Kidney epithelial cell (primary cell): ENCODE results near the gene IGSF21. TPM values are rescaled to one million over a fixed set of nuclear protein-coding genes. Genes with fewer than 3 reads are reported as not detected.

Source experiments
- DNase-seq: peaks from one replicate; pipeline ENCODE4 v3.0.0-alpha.2; 2010; ENCODE audit warnings: low read depth
- H3K27me3 ChIP-seq: 2 replicates; pipeline ENCODE4 v1.6.0; 2011; ENCODE audit warnings: low read length; ENCODE audit not compliant: control insufficient read depth, insufficient read depth
- H3K36me3 ChIP-seq: 2 replicates; pipeline ENCODE4 v1.5.1; 2011; ENCODE audit warnings: low read length; ENCODE audit not compliant: control insufficient read depth, insufficient read depth
- H3K4me3 ChIP-seq: 2 replicates; pipeline ENCODE4 v1.5.1; 2011; ENCODE audit warnings: low read depth, mild to moderate bottlenecking, control low read depth, low read length
- total RNA-seq: library from RNA; depleted of rRNA; stranded (reverse); fragments of >200 nt; gene quantifications from 2 replicates; pipeline ENCODE4 v1.2.3, GENCODE V29; 2015
- TF ChIP-seq, protein P1 (sequence below): IDR thresholded peaks from 2 replicates; pipeline ENCODE4 v1.5.1; 2011; ENCODE audit warnings: mild to moderate bottlenecking, moderate library complexity, low read length, control low read depth, inconsistent platforms; ENCODE audit not compliant: insufficient read depth, poor library complexity, severe bottlenecking

Gene IGSF21
- total RNA-seq, 1 donor from 2014 or later, result not detected

DNA sequence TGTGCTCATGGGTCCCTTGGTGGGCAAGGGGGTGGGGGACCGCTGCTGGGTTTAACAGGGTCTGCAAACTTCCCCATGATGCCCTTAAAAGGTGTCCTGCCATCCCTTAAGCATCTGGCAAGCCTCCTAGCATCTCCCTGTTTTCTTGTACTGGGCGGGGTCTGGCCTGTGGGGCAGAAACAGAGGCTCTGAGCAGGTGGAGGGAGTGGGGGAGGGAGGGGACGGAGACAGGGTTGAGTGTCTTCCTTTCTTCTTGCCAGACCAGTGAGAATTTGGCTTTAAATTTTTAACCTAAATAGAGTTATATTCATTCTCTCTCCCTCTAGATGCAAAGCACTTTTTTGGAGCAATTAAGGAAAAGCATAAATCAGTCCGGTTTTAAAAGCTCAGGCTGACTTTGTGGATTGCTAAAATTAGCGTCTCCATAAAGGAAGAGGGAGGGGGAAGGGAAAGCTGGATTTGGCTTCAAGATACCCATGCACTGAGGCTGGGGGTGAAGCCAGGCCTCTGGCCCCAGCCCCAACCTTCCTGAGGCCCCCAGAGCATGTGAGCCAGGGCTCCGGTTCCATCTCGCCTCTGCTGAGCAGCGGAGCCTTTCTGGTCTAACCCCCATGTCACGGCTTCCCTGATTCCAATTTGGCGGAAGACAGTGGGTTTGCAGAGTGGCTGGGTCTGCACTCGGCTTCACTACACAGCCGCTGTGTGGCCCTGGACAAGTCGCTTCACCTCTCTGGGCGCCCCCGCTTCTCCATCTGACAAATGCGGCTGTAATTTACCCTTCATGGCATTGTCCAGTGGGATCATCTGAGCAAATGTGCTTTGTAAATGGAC, 25.3 kb downstream of the IGSF21 start:
- TF ChIP-seq, protein P1, sequence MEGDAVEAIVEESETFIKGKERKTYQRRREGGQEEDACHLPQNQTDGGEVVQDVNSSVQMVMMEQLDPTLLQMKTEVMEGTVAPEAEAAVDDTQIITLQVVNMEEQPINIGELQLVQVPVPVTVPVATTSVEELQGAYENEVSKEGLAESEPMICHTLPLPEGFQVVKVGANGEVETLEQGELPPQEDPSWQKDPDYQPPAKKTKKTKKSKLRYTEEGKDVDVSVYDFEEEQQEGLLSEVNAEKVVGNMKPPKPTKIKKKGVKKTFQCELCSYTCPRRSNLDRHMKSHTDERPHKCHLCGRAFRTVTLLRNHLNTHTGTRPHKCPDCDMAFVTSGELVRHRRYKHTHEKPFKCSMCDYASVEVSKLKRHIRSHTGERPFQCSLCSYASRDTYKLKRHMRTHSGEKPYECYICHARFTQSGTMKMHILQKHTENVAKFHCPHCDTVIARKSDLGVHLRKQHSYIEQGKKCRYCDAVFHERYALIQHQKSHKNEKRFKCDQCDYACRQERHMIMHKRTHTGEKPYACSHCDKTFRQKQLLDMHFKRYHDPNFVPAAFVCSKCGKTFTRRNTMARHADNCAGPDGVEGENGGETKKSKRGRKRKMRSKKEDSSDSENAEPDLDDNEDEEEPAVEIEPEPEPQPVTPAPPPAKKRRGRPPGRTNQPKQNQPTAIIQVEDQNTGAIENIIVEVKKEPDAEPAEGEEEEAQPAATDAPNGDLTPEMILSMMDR, result no peak
- Histone ChIP-seq H3K36me3 (no peaks in the 10 kb centered on the region), H3K4me3 (no peak overlapping the region), H3K27me3 (no peaks in the 10 kb centered on the region)
- no peak for DNase-seq

DNA sequence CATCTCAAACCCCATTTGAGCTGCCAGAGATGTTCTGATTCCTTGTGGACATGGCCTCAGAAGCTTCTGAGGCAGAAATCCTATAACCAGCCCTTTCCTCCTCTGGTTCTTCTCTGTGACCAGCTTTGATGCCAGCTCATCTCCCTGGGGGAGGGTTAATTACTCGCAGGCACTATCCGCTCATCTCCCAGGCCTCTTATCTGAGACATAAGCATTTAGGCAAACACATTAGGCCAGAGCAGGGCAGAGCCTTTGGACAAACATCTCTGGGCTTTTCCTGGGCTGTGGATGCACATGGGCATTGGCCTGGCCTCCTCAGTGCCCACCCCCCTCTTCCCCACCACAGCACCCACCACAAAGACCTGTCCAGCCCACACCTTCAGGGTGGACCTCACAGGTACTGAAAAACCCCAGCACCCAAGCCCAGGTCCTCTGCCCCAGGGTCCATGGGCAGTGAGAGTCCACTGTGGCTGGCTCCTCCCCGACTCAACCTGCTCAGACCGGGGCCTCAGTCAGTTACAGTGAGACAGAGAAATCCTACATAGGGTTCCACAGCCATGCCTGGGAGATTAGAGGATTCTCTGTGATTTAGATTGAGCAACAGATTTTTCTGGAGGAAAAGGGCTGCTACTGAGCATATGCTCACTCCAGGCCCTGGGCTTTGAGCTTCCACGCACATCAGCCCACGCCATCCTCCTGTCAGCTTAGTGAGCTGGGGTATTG, 26.9 kb downstream of the IGSF21 start:
- Histone ChIP-seq H3K36me3 (no peaks in the 10 kb centered on the region), H3K4me3 (no peak overlapping the region), H3K27me3 (no peaks in the 10 kb centered on the region)
- TF ChIP-seq, protein P1, result no peak
- no peak for DNase-seq

DNA sequence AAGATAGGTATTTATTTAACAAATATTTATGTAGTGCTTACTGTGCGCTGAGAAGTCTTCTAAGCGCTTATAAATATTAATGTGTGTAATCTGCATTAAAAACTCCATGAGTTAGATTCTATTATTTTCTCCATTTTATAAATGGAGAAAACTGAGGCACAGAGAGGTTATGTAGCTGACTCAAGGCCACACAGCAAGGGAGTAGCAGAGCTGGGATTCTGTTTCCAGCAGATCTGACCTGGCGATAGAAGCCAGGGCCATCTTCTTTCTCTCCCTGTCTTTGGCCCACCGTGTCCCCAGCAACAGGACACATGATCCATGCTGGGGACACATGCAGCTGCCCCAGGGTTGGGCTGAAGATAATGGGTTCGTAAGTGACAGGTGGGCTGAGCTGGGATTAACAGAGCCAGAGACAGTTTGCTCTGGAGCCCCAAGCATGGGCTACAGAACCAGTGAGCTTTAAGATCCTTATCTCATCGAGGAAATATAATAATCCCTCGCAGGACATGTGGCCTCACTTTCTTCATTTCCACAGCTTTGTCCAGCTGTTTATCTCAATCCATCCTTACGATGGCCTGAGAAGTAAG, 30.3 kb downstream of the IGSF21 start:
- DNase-seq, result no peak
- H3K27me3 ChIP-seq, result no peaks in the 10 kb centered on the region
- no peak overlapping the region for H3K4me3 ChIP-seq
- no peaks in the 10 kb centered on the region for H3K36me3 ChIP-seq
- TF ChIP-seq, protein P1, result no peak

DNA sequence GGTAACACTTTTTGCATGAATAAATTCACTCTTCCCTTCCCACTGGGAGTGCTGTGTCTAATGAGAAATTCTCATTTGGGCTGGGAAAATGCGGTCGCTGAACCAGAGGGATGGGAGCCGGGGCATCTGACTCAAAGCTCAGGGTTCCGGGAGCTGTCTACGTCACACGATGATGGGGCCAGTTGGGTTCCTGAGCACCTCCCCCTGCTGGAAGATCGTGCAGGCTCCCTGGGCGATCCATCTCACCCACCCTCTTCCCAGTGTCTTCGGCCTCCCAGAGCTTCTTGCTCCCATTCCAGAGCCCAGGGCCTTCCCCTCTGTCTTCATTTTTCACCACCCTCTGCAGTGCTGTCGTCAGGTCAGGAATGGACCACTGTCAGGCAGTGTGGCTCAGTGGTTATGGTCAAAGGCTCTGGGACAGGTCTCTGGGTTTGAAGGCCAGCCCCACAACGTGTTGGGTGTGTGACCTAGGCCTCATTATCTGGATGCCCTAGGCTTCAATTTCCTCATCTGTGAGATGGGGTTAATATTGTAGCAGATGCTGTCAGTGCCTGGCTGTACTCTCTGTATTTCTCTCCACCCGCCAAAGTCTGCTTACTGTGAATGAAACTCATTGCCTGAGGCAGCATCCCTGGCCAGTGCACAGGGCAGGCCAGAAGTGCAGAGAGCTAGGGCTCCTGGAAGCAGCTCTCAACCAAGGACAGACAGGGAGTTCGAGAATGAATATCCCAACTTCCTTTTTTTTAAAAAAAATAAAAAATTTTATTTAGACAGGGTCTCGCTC, 31.8 kb downstream of the IGSF21 start:
- TF ChIP-seq, protein P1, result no peak
- Histone ChIP-seq H3K27me3 (no peaks in the 10 kb centered on the region), H3K36me3 (no peaks in the 10 kb centered on the region), H3K4me3 (no peak overlapping the region)
- DNase-seq, result no peak

DNA sequence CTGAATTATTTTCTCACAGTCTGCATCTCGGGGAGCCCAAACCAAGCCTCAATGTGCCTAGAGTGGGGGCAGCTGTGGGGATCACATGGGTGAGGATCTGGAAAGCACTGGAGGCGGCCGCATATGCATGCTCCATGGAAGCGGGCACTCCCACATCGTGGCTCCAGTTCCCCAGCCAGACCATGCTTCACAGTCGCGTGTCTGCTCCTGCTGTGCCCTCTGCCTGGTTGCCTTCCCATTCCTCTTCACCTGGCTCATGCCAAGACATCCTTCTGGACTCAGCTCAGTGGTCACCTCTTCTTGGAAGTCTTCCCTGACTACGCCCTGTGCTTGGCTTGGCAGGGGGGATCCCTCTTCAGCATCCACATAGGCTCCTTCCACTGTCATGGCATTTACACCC, 32.8 kb downstream of the IGSF21 start:
- TF ChIP-seq, protein P1, result no peak
- H3K4me3 ChIP-seq, result no peak overlapping the region
- no peak for DNase-seq
- H3K27me3 ChIP-seq, result no peaks in the 10 kb centered on the region
- no peaks in the 10 kb centered on the region for H3K36me3 ChIP-seq
